ENCODE measurements around the gene CAPN3. TPM values are rescaled to one million over a fixed set of nuclear protein-coding genes. Genes with fewer than 3 reads are reported as not detected.

The CAPN3 gene
- total RNA-seq, 1 donor from 2014 or later = 13.7 TPM

DNA sequence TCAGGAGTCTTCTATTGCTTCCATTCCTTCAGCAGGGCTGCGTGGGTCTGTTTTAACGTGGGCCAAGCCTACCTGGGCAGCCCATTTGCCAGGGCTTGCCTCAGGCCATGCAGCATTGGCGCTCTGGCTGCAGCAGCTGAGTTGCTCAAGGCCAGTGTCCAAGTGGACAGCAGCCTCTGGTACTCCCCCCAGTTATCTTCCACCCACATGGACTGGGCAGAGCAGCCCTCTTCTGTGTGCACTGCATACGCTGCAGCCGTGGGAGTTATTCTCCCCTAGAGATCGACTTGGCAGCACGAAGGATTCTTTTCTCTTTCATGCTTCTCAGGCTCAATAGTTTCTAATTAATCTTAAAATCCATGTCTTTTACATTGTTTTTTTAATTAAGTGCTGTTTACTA lies 6.9 kb upstream of the CAPN3 start:
- TF ChIP-seq, protein P1, sequence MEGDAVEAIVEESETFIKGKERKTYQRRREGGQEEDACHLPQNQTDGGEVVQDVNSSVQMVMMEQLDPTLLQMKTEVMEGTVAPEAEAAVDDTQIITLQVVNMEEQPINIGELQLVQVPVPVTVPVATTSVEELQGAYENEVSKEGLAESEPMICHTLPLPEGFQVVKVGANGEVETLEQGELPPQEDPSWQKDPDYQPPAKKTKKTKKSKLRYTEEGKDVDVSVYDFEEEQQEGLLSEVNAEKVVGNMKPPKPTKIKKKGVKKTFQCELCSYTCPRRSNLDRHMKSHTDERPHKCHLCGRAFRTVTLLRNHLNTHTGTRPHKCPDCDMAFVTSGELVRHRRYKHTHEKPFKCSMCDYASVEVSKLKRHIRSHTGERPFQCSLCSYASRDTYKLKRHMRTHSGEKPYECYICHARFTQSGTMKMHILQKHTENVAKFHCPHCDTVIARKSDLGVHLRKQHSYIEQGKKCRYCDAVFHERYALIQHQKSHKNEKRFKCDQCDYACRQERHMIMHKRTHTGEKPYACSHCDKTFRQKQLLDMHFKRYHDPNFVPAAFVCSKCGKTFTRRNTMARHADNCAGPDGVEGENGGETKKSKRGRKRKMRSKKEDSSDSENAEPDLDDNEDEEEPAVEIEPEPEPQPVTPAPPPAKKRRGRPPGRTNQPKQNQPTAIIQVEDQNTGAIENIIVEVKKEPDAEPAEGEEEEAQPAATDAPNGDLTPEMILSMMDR (IDR thresholded peaks at IDR 0.05; ENCODE audit: unreplicated experiment) = no peak
- no peaks in the 10 kb centered on the region for H3K27me3 Mint-ChIP-seq (ENCODE audit: low read depth)
- no peaks in the 10 kb centered on the region for H3K4me1 Mint-ChIP-seq
- no peak for DNase-seq (ENCODE audit: low spot score in 2 of 2, unreplicated experiment in 2 of 2)
- no peaks in the 10 kb centered on the region for H3K9me3 Mint-ChIP-seq
- H3K36me3 Mint-ChIP-seq = peaks cover 22% of the 10 kb centered on the region
- no peak overlapping the region for H3K27ac Mint-ChIP-seq
- no peak overlapping the region for H3K4me3 Mint-ChIP-seq

DNA sequence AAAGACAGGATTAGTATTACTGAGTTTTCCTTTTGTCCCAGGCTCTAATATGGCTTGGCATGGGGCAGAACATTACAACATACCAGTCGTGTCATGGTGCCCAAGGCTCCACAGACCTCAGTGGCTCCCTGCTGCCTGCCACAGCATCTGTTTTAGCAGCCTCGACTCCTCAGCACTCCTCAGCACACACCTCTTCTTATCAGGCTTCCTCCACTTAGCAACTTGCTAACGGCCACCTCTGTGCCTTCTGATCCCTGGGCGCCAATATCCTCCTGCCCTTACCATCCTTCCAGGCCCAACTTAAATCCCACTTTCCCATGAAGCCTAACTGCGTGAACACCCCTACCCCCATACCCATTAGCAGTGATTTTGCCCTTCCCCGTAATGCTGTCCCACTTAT lies 6.2 kb upstream of the CAPN3 start:
- Mint-ChIP-seq H3K36me3 (peaks cover 22% of the 10 kb centered on the region), H3K4me1 (no peaks in the 10 kb centered on the region), H3K27me3 (ENCODE audit: low read depth) (no peaks in the 10 kb centered on the region), H3K4me3 (no peak overlapping the region), H3K27ac (no peak overlapping the region), H3K9me3 (no peaks in the 10 kb centered on the region)
- no peak for DNase-seq (ENCODE audit: low spot score in 2 of 2, unreplicated experiment in 2 of 2)
- TF ChIP-seq, protein P1 (IDR thresholded peaks at IDR 0.05; ENCODE audit: unreplicated experiment) = no peak

DNA sequence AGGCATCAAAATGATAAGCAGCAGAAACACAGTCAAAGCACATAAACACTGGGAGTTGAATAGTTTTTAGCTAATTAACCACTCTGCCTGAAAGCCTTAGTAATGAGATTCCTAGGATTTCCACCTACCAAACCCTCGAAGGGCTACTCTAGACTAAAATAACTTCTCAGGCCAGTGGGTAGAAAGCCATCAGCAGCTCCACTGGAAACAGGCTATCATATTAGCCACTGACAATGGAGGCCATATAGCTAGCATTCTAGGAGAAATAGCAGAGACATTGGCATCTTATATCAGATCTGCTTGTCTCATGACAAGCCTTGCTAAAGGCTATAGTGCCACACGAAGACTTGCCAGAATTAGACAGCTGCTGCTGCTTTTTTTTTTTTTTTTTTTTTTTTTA lies 4.5 kb upstream of the CAPN3 start:
- Mint-ChIP-seq H3K36me3 (peaks cover 18% of the 10 kb centered on the region), H3K4me3 (no peak overlapping the region), H3K27ac (no peak overlapping the region), H3K27me3 (ENCODE audit: low read depth) (no peaks in the 10 kb centered on the region), H3K4me1 (no peaks in the 10 kb centered on the region), H3K9me3 (no peaks in the 10 kb centered on the region)
- TF ChIP-seq, protein P1 (IDR thresholded peaks at IDR 0.05; ENCODE audit: unreplicated experiment) = no peak
- DNase-seq (ENCODE audit: low spot score in 2 of 2, unreplicated experiment in 2 of 2) = no peak

DNA sequence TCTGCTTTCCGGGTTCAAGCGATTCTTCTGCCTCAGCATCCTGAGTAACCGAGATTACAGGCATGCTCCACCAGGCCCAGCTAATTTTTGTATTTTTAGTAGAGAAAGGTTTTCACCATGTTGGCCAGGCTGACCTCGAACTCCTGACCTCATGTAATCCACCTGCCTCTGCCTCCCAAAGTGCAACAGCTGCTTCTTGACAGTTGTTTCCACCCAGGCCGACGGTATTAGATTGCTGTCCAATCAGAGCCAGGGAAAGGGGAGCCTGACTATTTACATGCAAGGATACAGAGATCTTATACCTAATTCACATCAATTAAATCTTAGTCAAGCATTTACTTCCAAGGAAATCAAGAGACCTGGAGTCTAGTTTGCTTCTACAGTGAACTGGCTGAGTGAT lies 4.0 kb upstream of the CAPN3 start:
- no peaks in the 10 kb centered on the region for H3K27me3 Mint-ChIP-seq (ENCODE audit: low read depth)
- H3K36me3 Mint-ChIP-seq = peaks cover 16% of the 10 kb centered on the region
- no peaks in the 10 kb centered on the region for H3K9me3 Mint-ChIP-seq
- DNase-seq (ENCODE audit: low spot score in 2 of 2, unreplicated experiment in 2 of 2) = no peak
- no peaks in the 10 kb centered on the region for H3K4me1 Mint-ChIP-seq
- no peak overlapping the region for H3K27ac Mint-ChIP-seq
- TF ChIP-seq, protein P1 (IDR thresholded peaks at IDR 0.05; ENCODE audit: unreplicated experiment) = no peak
- H3K4me3 Mint-ChIP-seq = no peak overlapping the region

DNA sequence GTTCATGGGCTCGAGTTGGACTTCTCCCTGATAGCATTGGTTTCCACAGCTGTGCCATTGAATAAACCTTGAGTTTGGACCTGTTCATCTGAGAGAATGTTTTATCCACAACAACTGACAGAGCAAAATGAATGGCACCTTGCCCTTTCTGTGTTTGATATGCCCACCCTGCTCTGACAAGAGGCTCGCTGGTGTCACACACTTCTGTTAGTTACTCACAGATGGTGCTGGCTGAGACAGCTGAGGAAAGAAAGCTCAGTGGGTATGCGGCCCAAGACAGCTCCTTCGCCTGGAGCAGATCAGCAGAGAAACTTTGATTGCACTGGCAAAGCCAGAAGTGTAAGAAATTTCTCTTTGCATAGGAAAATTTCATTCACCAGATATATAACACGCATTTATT lies 2.5 kb upstream of the CAPN3 start:
- no peak for DNase-seq (ENCODE audit: low spot score in 2 of 2, unreplicated experiment in 2 of 2)
- Mint-ChIP-seq H3K36me3 (peaks cover 6% of the 10 kb centered on the region), H3K27ac (no peak overlapping the region), H3K27me3 (ENCODE audit: low read depth) (no peaks in the 10 kb centered on the region), H3K9me3 (no peaks in the 10 kb centered on the region), H3K4me3 (no peak overlapping the region), H3K4me1 (no peaks in the 10 kb centered on the region)
- TF ChIP-seq, protein P1 (IDR thresholded peaks at IDR 0.05; ENCODE audit: unreplicated experiment) = no peak

DNA sequence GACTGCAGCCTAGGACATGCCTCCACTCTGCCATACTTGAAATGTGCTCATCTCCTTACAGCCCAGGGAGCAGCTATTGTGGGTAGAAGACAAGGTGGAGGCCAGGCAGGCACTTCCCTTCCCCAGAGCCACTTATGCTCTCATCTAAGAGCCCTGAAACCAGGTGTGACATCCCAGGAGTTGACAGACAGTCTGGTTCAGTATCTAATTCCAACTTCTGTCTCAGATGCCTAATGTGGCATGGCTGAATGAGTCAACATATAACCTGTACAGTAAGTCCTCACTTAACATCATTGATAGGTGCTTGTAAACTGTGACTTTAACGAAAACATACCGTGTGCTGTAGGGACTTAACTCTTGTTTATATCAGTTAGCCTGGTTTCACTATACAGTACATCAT lies 1.2 kb upstream of the CAPN3 start:
- H3K36me3 Mint-ChIP-seq = peaks cover 4% of the 10 kb centered on the region
- no peak overlapping the region for H3K27ac Mint-ChIP-seq
- no peak for DNase-seq (ENCODE audit: low spot score in 2 of 2, unreplicated experiment in 2 of 2)
- TF ChIP-seq, protein P1 (IDR thresholded peaks at IDR 0.05; ENCODE audit: unreplicated experiment) = no peak
- H3K4me3 Mint-ChIP-seq = no peak overlapping the region
- no peaks in the 10 kb centered on the region for H3K9me3 Mint-ChIP-seq
- no peaks in the 10 kb centered on the region for H3K27me3 Mint-ChIP-seq (ENCODE audit: low read depth)
- H3K4me1 Mint-ChIP-seq = no peaks in the 10 kb centered on the region

Data from mesothelial cell of epicardium (in vitro differentiated cells).